HepG2 (cell line): Measurements from ENCODE around the gene URB1. TPM values are rescaled to one million over a fixed set of nuclear protein-coding genes. Genes with fewer than 3 reads are reported as not detected.

ENCODE experiments used
- ATAC-seq: fragments of 200-7000 bp; cut with Tn5 transposase; 3 replicates; pipeline ENCODE4 v1.9.1; 2020; ENCODE audit warnings: mild to moderate bottlenecking, moderate library complexity
- BruUV-seq: library from RNA; stranded (reverse); fragments of 400-500 nt; replicated peaks from 2 replicates; lab custom pipeline; 2021; lab: Mats Ljungman, UMichigan
- CTCF ChIA-PET: fragments of 300-600 bp; formaldehyde crosslinking; extraction: SDS; loops from one replicate; lab custom pipeline; 2021; ENCODE audit warnings: low total read pairs, inconsistent platforms, low intra/inter-chr PET ratio; lab: Yijun Ruan, JAX
- POLR2A ChIA-PET: fragments of 350-600 bp; sonication (Branson Sonifier 250); formaldehyde crosslinking; loops from one replicate; lab custom pipeline; 2020; ENCODE audit warnings: antibody characterized with exemption, inconsistent platforms; lab: Yijun Ruan, JAX
- DNase-seq: peaks from one replicate; pipeline ENCODE4 v3.0.0-alpha.2; 2015; ENCODE audit warnings: low spot score
- FAIRE-seq: peaks from 3 replicates; lab custom pipeline; 2011; peaks lifted over from hg19 to GRCh38; lab: Jason Lieb, UNC
- H2AFZ ChIP-seq: one replicate; pipeline ENCODE4 v1.6.1; 2011; ENCODE audit warnings: low read length, inconsistent platforms
- H3K27ac ChIP-seq: fragments of 300-600 bp; 3 replicates; pipeline ENCODE4 v1.8.0; 2011; ENCODE audit warnings: mixed run types, mild to moderate bottlenecking, mixed read lengths, low read length, inconsistent platforms; ENCODE audit not compliant: insufficient read depth; ENCODE audit errors: extremely low read length
- H3K27me3 ChIP-seq, 2 experiments: fragments of 200-600 bp in 1 of 2; 2 replicates in 1 of 2; 3 replicates in 1 of 2; pipeline versions ENCODE4 v1.6.0 to v1.8.0; 2011; ENCODE audit warnings: low read length in 2 of 2, mild to moderate bottlenecking in 2 of 2, moderate library complexity in 2 of 2, inconsistent platforms in 1 of 2; ENCODE audit not compliant: insufficient read depth in 2 of 2, control insufficient read depth in 1 of 2
- H3K36me3 ChIP-seq, 2 experiments: fragments of 200-600 bp in 1 of 2; replicated peaks in 1 of 2; 2 replicates in 1 of 2; 3 replicates in 1 of 2; pipeline versions ENCODE4 v1.5.1 to v1.8.0; 2011; ENCODE audit warnings: low read length in 2 of 2, inconsistent platforms in 1 of 2; ENCODE audit not compliant: insufficient read depth in 2 of 2, control insufficient read depth in 1 of 2
- H3K4me1 ChIP-seq: 2 replicates; pipeline ENCODE4 v1.5.1; 2012; ENCODE audit warnings: low read length, inconsistent platforms; ENCODE audit not compliant: insufficient read depth
- H3K4me2 ChIP-seq: 2 replicates; pipeline ENCODE4 v1.6.0; 2011; ENCODE audit warnings: low read depth, low read length, inconsistent platforms
- H3K4me3 ChIP-seq, 3 experiments: fragments of 200-600 bp in 1 of 3; sonication (generic), shearing (Covaris generic) in 1 of 3; replicated peaks in 1 of 3; 2 replicates each; pipeline ENCODE4 v1.5.1; 2011 to 2016; ENCODE audit warnings: low read length in 3 of 3, inconsistent platforms in 2 of 3, low read depth in 2 of 3, mild to moderate bottlenecking in 2 of 3, control low read depth in 1 of 3, mixed read lengths in 1 of 3; ENCODE audit not compliant: insufficient read depth in 1 of 3
- H3K79me2 ChIP-seq: one replicate; pipeline ENCODE4 v1.6.1; 2011; ENCODE audit warnings: low read length, inconsistent platforms; ENCODE audit not compliant: insufficient read depth
- H3K9ac ChIP-seq: 2 replicates; pipeline ENCODE4 v1.6.0; 2011; ENCODE audit warnings: mild to moderate bottlenecking, low read depth, low read length, inconsistent platforms; ENCODE audit not compliant: insufficient read depth
- H3K9me3 ChIP-seq: 2 replicates; pipeline ENCODE4 v1.5.1; 2012; ENCODE audit warnings: mild to moderate bottlenecking, low read length
- H4K20me1 ChIP-seq: 2 replicates; pipeline ENCODE4 v1.6.0; 2011; ENCODE audit warnings: inconsistent platforms, mild to moderate bottlenecking, low read length, moderate library complexity; ENCODE audit not compliant: insufficient read depth
- HHEX ChIP-seq: IDR thresholded peaks from 2 replicates; pipeline ENCODE4 v1.6.1; 2016; ENCODE audit warnings: control low read depth
- THAP11 ChIP-seq: IDR thresholded peaks from 2 replicates; pipeline ENCODE4 v1.6.1; 2016; ENCODE audit warnings: missing biosample characterization, missing genetic modification reagents
- ZNF451 ChIP-seq: sonication (generic); formaldehyde crosslinking; IDR thresholded peaks from 2 replicates; pipeline ENCODE4 v1.5.0; 2020; ENCODE audit warnings: mild to moderate bottlenecking, missing genetic modification reagents
- ZNF746 ChIP-seq: sonication (generic); formaldehyde crosslinking; IDR thresholded peaks from 2 replicates; pipeline ENCODE4 v1.8.0; 2022; ENCODE audit warnings: mild to moderate bottlenecking, missing genetic modification reagents
- WGBS: methylation state at CpG from one replicate; pipeline ENCODE4 v1.1.6; 2017; ENCODE audit warnings: low lambda C conversion rate; 5-methylcytosine and 5-hydroxymethylcytosine counted together
- in situ Hi-C: cut with HindIII; loops from 2 replicates; pipeline ENCODE4 v1.10.0; 2017; ENCODE audit warnings: low pct_unique_long_range_greater_than_20kb; ENCODE audit not compliant: extremely low pct_ligation_motif_present
- intact Hi-C: fragments of 100-400 bp; cut with micrococcal nuclease; formaldehyde crosslinking; loops from one replicate; pipeline ENCODE4 v1.10.0; 2022; ENCODE audit not compliant: unreplicated experiment
- polyA plus RNA-seq, 8 experiments: library from polyadenylated mRNA; depleted of rRNA in 3 of 8; stranded (reverse) in 7 of 8; unstranded in 1 of 8; fragments of >200 nt; fragmentation: Illumina TruSeq in 4 of 8; extraction: Trizol in 4 of 8; gene quantifications; 2 replicates each; pipeline versions ENCODE4 v1.2.1 to v1.2.3, GENCODE V29; 2011 to 2016; ENCODE audit warnings: low read depth in 4 of 8, missing spikeins in 1 of 8, mixed read lengths in 1 of 8; ENCODE audit not compliant: insufficient read depth in 1 of 8
- total RNA-seq, 5 experiments: library from RNA; depleted of rRNA; stranded (reverse); fragments of >200 nt; fragmentation: Illumina TruSeq; extraction: Trizol; gene quantifications; 2 replicates each; pipeline ENCODE4 v1.2.3, GENCODE V29; 2016; ENCODE audit warnings: low read depth in 1 of 5
- TF ChIP-seq, protein P1 (sequence below), 2 experiments: sonication (generic) in 1 of 2; formaldehyde crosslinking in 1 of 2; IDR thresholded peaks; 2 replicates each; pipeline versions ENCODE4 v1.4.0 to v1.6.1; 2016 to 2020; ENCODE audit warnings: borderline replicate concordance in 1 of 2, low read depth in 1 of 2, mild to moderate bottlenecking in 1 of 2, missing genetic modification reagents in 1 of 2

Gene URB1
- total and polyA plus RNA-seq, 2 of the 13 experiments (the other 11 are each of a cell fraction or from before 2014, with no cell fraction given): 4.5 to 16.7 TPM

GRCh38 chr21:32367158-32367557 is 25.7 kb downstream of the URB1 start (continued):
- no peak for TF ChIP-seq THAP11 (CRISPR knock-in tag)

DNA sequence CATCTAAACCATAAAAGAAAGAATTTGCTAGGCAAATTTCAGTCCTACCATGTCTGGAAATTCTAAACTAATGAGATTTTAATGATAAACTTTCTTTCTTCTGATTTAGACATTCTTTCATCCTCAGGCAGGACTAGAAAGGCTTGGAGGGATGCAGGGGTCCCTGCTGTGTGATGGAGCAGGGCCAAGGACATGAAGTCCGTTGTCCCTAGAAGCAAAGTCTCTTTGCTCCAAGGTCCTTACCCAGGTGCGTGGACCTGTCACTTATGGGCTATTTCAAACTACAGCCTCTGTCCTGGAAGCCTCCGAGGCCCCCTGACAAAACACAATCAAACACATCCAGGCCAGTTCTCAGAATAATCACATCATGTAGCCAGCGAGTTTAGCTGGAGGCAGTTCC is 26.6 kb downstream of the URB1 start:
- H3K79me2 ChIP-seq: no peaks in the 10 kb centered on the region
- no peak for DNase-seq
- ChIA-PET POLR2A (no interaction called here), CTCF (no interaction called here)
- no peak overlapping the region for H3K9ac ChIP-seq
- peaks cover 35 to 74% of the 10 kb centered on the region in 2 experiments for H3K36me3 ChIP-seq
- no peak overlapping the region for H3K27ac ChIP-seq
- TF ChIP-seq ZNF451 (CRISPR knock-in tag): no peak
- TF ChIP-seq, protein P1, sequence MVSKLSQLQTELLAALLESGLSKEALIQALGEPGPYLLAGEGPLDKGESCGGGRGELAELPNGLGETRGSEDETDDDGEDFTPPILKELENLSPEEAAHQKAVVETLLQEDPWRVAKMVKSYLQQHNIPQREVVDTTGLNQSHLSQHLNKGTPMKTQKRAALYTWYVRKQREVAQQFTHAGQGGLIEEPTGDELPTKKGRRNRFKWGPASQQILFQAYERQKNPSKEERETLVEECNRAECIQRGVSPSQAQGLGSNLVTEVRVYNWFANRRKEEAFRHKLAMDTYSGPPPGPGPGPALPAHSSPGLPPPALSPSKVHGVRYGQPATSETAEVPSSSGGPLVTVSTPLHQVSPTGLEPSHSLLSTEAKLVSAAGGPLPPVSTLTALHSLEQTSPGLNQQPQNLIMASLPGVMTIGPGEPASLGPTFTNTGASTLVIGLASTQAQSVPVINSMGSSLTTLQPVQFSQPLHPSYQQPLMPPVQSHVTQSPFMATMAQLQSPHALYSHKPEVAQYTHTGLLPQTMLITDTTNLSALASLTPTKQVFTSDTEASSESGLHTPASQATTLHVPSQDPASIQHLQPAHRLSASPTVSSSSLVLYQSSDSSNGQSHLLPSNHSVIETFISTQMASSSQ (IDR thresholded peaks at IDR 0.05; ENCODE audit: low read depth): no peak
- TF ChIP-seq, protein P1 (CRISPR knock-in tag; IDR thresholded peaks at IDR 0.05; ENCODE audit: borderline replicate concordance): no peak
- TF ChIP-seq ZNF746 (CRISPR knock-in tag): no peak
- no peak for TF ChIP-seq HHEX (CRISPR knock-in tag)
- H3K4me2 ChIP-seq: no peak overlapping the region
- no peak for ATAC-seq
- H2AFZ ChIP-seq: no peak overlapping the region
- H3K4me3 ChIP-seq: no peak overlapping the region
- no peaks in the 10 kb centered on the region for H3K27me3 ChIP-seq
- no TSS peak for BruUV-seq
- no peaks in the 10 kb centered on the region for H3K9me3 ChIP-seq
- intact Hi-C loops (no loop called here), in situ Hi-C loops (no loop called here)
- H4K20me1 ChIP-seq: no peaks in the 10 kb centered on the region
- peaks cover 43% of the 10 kb centered on the region for H3K4me1 ChIP-seq
- FAIRE-seq: no peak
- 93% methylated on average over 3 of the region's 4 CpGs for WGBS
